Middle frontal gyrus (tissue), 1 donor: ENCODE results near the gene GRIA2.
A peak's percentile ranks its signal among the peaks of the same experiment; 100 is the strongest.
"Not testable (repeated sequence)": the region's sequence is repeated elsewhere in the genome, so short reads cannot be mapped to it uniquely, and the experiment has no call there.

Source experiments
- DNase-seq: peaks from one replicate; pipeline ENCODE4 v3.0.0-alpha.2; 2015; ENCODE audit warnings: low spot score; ENCODE audit errors: extremely low spot score

The GRIA2 gene

DNA sequence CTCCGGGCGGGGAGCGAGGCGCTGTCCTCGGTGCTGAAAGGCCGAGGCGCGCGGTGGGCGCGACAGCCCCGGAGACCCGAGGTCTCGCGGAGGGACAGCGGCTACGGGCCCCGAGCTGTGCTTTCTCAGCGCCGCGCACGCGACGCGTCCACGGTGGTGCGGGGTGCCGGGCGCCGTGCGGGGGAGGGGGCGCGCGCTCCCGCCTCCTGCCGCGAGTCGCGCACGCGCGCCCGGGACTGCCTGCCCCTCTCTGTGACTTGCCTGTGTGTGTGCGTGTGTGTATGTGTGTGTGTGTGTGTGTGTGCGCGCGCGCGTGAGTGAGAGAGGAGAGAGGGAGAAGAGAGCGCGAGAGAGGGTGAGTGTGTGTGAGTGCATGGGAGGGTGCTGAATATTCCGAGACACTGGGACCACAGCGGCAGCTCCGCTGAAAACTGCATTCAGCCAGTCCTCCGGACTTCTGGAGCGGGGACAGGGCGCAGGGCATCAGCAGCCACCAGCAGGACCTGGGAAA, at the start of gene GRIA2:
Gene GRIA2 (plus strand): TSS at position 358 of the 511 bp plus-strand sequence. CDS start 315 bp downstream, outside the sequence.
- DNase-seq: peak; percentile 65

DNA sequence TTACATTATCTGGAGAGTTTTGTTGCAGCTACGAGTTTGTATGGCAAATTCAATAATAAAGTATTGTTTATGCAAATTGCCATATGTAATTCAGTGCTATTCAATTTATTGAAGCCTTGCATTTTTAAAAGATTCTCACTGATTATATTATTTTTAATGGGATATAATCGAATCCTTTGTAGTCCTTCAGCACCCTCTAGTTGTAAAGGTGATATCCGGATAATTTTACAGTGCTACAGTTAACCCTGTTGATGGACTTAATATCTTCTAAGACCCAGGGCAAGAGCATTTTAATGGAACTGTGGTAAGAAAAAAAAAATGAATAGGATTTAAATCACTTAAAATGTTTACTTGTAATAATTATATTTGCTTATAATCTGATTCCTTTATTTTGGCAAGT, 48.5 kb upstream of the GRIA2 start:
- no peak for DNase-seq

- DNase-seq: not testable (repeated sequence)
These were observed 40.3 kb upstream of the GRIA2 start for GRCh38 chr4:157180268-157180667.

GRCh38 chr4:157184300-157184699, 36.2 kb upstream of the GRIA2 start:
- DNase-seq: no peak

GRCh38 chr4:157185363-157185762, 35.2 kb upstream of the GRIA2 start:
- no peak for DNase-seq

DNA sequence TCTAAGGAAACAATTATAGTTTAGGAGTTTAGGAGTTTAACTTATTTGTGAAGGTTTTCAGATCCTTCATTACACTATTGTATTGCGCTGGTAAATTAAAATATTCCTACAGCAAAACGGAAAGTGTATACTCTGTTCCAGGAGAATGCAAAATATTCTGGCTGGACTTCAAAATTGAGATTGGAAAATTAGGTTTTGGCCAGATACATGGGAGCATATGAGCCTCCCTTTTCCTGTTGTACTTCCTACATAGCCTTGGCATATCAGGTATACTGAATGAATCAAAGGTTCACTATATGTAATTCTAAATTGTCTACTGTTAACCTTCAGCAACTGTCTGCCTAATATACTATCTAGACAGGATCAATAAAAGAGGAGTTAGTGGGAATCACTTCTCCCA, 25.2 kb upstream of the GRIA2 start:
- DNase-seq: no peak

DNA sequence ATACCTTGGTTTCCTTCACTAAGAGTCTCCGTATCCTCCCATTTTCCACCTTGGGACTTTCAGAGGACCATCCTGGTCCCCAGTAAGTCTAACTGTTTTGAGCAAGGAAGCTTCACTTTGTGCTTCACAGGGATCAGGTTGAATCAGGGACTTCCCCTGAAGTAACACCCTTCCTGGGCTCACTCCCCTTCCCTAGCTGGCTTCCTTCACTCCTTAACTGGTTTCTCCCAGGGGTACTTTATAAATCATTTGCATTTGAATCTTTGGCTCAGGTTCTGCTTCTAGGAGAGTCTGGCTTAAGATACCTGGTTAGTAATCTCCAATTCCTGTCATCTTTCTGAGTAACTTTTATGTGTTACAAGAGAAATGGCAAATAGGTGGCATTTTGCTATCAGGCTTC, 24.5 kb upstream of the GRIA2 start:
- DNase-seq: no peak

GRCh38 chr4:157204634-157205244, 15.8 kb upstream of the GRIA2 start:
- no peak for DNase-seq

DNA sequence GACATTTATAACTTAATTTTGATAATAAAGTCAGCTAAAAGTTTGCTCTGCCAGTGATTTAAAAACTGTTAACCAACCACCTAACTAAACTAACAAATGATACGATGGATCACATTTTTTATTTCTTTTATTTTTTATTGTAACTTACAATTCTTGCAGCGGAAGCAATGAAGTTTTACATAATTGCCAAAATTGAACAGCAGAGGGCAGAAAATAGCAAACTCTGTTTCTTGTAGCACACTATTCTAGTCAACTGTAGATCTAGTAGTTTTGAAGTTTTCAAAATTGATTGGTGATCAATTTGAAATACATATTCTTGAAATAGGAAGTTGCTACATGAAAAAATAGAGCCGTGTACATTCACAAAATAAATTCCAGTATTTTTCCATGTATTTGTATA, 2.8 kb upstream of the GRIA2 start:
- DNase-seq: no peak

DNA sequence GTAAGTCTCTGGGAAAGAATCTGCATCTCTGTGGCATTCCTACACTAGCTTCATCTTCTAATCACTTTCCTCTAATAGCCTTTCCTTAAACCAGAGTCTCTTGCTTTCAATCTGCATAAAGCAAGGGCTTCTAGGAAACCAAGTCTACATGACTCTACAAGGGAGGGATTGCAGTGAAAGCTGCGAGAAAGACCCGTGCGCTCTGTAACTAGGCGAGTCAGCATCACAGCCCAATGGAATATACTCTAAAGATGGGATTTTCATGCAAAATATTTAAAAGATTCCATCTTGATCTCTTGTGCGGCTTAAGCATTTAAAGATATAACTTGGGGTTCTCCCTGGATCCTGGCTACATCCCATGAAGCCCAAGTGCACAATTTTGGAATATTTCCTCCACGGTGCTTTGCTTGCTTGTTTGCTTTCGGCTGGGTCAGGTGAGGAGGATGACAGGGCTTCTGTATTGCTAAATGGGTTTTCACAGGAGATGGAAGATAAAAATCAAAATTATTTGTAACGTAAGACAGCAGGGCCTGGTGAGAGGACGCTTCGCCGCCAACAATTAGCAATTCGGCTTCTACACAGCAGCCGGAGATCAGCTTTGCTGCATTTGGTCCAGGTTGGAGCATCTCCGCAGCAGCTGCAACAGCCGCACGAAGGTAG, 687 bp upstream of the GRIA2 start:
- DNase-seq: no peak

GRCh38 chr4:157221426-157221894, 932 bp downstream of the GRIA2 start:
- no peak for DNase-seq

GRCh38 chr4:157221895-157222770, 1.6 kb downstream of the GRIA2 start:
- no peak for DNase-seq

DNA sequence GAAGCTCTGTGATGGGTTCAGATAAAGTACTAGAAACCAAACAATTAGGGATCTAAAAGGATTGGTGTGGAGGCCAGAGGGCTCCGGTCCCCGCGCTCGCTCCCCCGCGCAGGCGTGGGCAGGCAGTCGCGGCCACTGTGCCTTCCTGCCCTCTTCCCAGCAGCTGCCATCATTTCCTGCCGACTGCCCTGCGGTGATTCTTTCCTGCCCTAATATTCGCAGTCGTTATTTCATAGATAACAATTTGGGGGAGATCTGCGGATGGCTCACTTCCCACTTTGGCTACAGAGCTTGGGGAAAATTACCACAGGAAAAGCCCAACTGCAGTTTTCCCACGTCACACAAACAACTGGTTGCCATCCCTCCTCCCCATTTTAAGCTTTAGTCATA, 2.2 kb downstream of the GRIA2 start:
- no peak for DNase-seq

DNA sequence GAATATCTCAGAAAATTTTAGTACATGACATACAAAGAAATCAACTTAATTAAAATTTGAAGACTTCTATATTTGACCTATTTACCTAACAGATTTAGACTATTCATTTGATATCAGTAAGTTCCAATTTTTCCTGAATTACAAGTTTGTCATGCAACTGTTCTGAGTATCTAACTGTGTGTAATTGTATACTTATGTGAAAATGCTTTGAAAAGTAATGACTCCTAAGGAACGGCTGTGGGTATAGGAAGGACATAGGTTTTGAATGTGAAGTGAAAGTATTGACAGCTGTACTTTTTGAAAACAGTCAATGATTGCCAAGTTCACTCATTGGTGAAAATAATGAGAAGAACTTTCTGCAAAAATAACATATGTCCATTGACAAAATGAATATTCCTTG, 2.9 kb downstream of the GRIA2 start:
- DNase-seq: no peak

GRCh38 chr4:157225096-157225495, 4.6 kb downstream of the GRIA2 start:
- DNase-seq: no peak

DNA sequence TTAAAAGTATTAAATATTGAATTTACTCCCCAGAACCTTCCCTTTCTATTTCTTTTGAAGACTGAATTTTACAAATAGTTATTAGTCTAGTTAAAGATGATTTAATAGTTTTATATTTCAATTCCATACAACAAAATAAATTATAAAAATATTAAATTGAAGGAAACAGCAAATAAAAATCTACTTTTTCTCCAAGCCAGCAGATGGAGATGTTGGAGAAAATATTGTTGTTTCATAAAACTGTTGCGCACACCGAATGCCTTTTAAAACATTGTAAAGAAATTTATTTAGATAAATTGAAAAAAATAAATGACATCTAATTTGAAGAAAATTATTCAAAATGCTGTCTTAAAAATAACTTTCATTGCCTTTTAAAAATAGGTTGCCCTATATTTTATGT, 5.5 kb downstream of the GRIA2 start:
- DNase-seq: no peak

GRCh38 chr4:157226601-157227000, 6.1 kb downstream of the GRIA2 start:
- DNase-seq: no peak

DNA sequence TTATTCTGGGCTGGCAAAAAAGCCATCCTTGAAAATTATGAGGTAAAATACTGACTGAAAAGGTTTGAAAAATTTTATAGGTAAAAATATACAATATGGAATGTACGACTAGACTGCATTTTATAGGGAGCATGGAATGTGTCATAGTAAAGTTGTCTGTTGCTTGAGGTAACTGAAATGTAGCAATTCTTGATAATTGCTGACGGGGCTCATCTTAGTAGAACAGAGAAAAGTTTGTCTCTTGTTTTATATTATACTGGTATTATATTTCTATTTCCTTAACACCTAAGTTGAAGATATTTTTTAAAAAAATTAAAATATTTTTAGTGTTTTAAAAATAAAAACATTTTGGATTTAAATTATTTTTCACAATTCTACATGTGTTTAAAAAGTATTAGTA, 11.0 kb downstream of the GRIA2 start:
- no peak for DNase-seq

DNA sequence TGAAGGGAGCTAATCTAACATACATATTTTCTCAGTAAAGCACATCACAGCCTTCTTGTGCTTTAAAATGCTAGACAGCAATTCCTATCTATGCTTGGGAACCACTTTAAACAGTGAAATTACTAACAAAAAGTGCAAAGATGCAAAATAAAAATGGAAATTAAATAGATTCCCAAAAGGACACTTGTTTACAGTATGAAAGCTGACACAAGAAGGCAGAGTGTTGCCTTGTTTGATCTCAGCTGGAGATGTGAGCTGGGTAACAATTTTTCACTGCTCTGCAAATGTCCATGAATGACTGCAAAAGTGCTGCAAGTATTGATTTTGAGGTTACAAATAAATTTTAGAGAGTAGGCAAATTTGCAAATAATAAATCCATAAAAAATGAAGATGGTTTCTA, 22.3 kb downstream of the GRIA2 start:
- DNase-seq: no peak

DNA sequence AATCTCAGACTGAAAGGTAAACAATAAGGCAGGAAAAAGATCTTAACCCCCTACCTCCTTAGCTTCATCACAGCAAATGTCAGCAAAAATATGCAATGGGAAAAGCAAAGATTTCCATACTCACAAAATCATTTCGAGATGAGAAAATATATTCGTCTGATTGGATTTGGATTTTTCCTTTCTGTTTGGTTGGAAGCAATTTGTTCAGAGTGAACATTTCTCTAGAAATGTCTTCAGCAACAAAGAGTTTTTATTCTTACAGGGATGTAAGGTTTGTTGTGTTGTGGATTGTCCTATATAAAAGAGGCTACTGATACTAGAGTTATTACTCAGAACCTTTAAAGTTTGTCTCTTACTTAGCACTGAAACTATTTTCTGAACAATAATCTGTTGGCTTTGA, 23.8 kb downstream of the GRIA2 start:
- no peak for DNase-seq

DNA sequence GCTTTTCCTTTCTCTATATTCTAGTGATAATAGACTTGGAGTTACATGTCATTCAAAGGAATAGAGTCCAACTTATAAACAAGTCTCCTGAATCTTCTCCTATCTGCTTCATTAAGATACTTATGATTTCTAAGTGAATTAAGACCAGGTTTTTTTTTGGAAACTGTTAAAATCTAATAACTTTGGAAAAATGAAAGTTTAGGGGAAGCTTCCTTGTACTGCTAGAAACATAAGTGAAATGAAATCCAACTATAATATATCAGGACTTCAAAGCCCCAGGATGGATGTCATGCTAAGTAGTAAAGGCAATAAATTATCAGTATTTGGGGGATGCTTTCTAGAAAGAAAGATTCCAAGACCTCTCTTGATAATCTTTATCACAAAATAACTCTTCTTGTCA, 24.8 kb downstream of the GRIA2 start:
- DNase-seq: no peak

DNA sequence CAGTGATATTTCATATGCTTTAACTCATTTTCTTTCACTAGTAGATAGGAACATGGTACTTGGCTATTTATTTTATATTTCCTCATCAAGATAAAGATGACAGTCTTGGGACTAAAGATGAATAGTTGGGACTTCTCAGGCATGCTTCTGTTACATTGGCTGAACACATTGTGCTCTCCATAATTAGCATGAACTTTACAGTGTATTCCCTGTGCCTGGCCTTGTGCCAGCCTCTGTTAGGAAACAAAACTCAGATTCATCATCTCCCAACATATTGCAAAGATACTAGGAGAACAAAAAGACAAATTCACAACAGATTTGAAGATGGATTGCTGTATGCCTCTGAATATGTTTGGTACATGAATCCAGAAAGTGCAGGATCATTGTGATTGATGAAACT, 26.4 kb downstream of the GRIA2 start:
- DNase-seq: no peak
